Measurements from ENCODE around the gene SMYD3.

SMYD3 gene

GRCh38 chr1:246515390-246516005, 8.4 kb upstream of the SMYD3 start:
- Histone ChIP-seq H3K4me1 (ENCODE audit: insufficient read depth, insufficient read length) (no peaks in the 10 kb centered on the region), H3K4me3 (ENCODE audit: insufficient read length, low read depth) (no peak overlapping the region), H3K9me3 (ENCODE audit: insufficient read depth, low read length) (peaks cover 47% of the 10 kb centered on the region), H3K27me3 (ENCODE audit: insufficient read depth, insufficient read length) (no peaks in the 10 kb centered on the region), H3K36me3 (ENCODE audit: insufficient read depth, insufficient read length, low read length) (no peaks in the 10 kb centered on the region), H3K9ac (ENCODE audit: insufficient read length, low read depth) (no peak overlapping the region)
- TF ChIP-seq YY1 (IDR thresholded peaks at IDR 0.05; ENCODE audit: insufficient read depth, insufficient read length) (no peak), SUZ12 (IDR thresholded peaks at IDR 0.05; ENCODE audit: extremely low read depth, insufficient read depth, insufficient read length) (no peak), ZNF274 (IDR thresholded peaks at IDR 0.05; ENCODE audit: low read depth, low read length) (no peak)
- DNase-seq (ENCODE audit: low read depth, low spot score): no peak

- H3K4me3 ChIP-seq (ENCODE audit: insufficient read length, low read depth): no peak overlapping the region
- no peaks in the 10 kb centered on the region for H3K4me1 ChIP-seq (ENCODE audit: insufficient read depth, insufficient read length)
- H3K9me3 ChIP-seq (ENCODE audit: insufficient read depth, low read length): peaks cover 47% of the 10 kb centered on the region
- no peak overlapping the region for H3K9ac ChIP-seq (ENCODE audit: insufficient read length, low read depth)
- H3K36me3 ChIP-seq (ENCODE audit: insufficient read depth, insufficient read length, low read length): no peaks in the 10 kb centered on the region
- no peak for DNase-seq (ENCODE audit: low read depth, low spot score)
- TF ChIP-seq YY1 (IDR thresholded peaks at IDR 0.05; ENCODE audit: insufficient read depth, insufficient read length) (no peak), SUZ12 (IDR thresholded peaks at IDR 0.05; ENCODE audit: extremely low read depth, insufficient read depth, insufficient read length) (no peak), ZNF274 (IDR thresholded peaks at IDR 0.05; ENCODE audit: low read depth, low read length) (no peak)
- no peaks in the 10 kb centered on the region for H3K27me3 ChIP-seq (ENCODE audit: insufficient read depth, insufficient read length)
These were observed 6.7 kb upstream of the SMYD3 start for GRCh38 chr1:246513619-246514343.

- Histone ChIP-seq H3K9me3 (ENCODE audit: insufficient read depth, low read length) (peaks cover 47% of the 10 kb centered on the region), H3K27me3 (ENCODE audit: insufficient read depth, insufficient read length) (no peaks in the 10 kb centered on the region), H3K4me3 (ENCODE audit: insufficient read length, low read depth) (no peak overlapping the region), H3K4me1 (ENCODE audit: insufficient read depth, insufficient read length) (no peaks in the 10 kb centered on the region), H3K9ac (ENCODE audit: insufficient read length, low read depth) (no peak overlapping the region), H3K36me3 (ENCODE audit: insufficient read depth, insufficient read length, low read length) (no peaks in the 10 kb centered on the region)
- TF ChIP-seq YY1 (IDR thresholded peaks at IDR 0.05; ENCODE audit: insufficient read depth, insufficient read length) (no peak), SUZ12 (IDR thresholded peaks at IDR 0.05; ENCODE audit: extremely low read depth, insufficient read depth, insufficient read length) (no peak), ZNF274 (IDR thresholded peaks at IDR 0.05; ENCODE audit: low read depth, low read length) (no peak)
- DNase-seq (ENCODE audit: low read depth, low spot score): no peak
These were observed 6.0 kb upstream of the SMYD3 start for GRCh38 chr1:246513041-246513440.

- Histone ChIP-seq H3K9ac (ENCODE audit: insufficient read length, low read depth) (no peak overlapping the region), H3K9me3 (ENCODE audit: insufficient read depth, low read length) (peaks cover 47% of the 10 kb centered on the region), H3K36me3 (ENCODE audit: insufficient read depth, insufficient read length, low read length) (no peaks in the 10 kb centered on the region), H3K4me3 (ENCODE audit: insufficient read length, low read depth) (no peak overlapping the region), H3K27me3 (ENCODE audit: insufficient read depth, insufficient read length) (no peaks in the 10 kb centered on the region), H3K4me1 (ENCODE audit: insufficient read depth, insufficient read length) (no peaks in the 10 kb centered on the region)
- TF ChIP-seq SUZ12 (IDR thresholded peaks at IDR 0.05; ENCODE audit: extremely low read depth, insufficient read depth, insufficient read length) (no peak), YY1 (IDR thresholded peaks at IDR 0.05; ENCODE audit: insufficient read depth, insufficient read length) (no peak), ZNF274 (IDR thresholded peaks at IDR 0.05; ENCODE audit: low read depth, low read length) (no peak)
- no peak for DNase-seq (ENCODE audit: low read depth, low spot score)
These were observed 5.6 kb upstream of the SMYD3 start for GRCh38 chr1:246512635-246513034.

- H3K9me3 ChIP-seq (ENCODE audit: insufficient read depth, low read length): peaks cover 45% of the 10 kb centered on the region
- no peak overlapping the region for H3K9ac ChIP-seq (ENCODE audit: insufficient read length, low read depth)
- no peaks in the 10 kb centered on the region for H3K4me1 ChIP-seq (ENCODE audit: insufficient read depth, insufficient read length)
- no peaks in the 10 kb centered on the region for H3K27me3 ChIP-seq (ENCODE audit: insufficient read depth, insufficient read length)
- H3K36me3 ChIP-seq (ENCODE audit: insufficient read depth, insufficient read length, low read length): no peaks in the 10 kb centered on the region
- no peak for TF ChIP-seq ZNF274 (IDR thresholded peaks at IDR 0.05; ENCODE audit: low read depth, low read length)
- no peak for TF ChIP-seq YY1 (IDR thresholded peaks at IDR 0.05; ENCODE audit: insufficient read depth, insufficient read length)
- TF ChIP-seq SUZ12 (IDR thresholded peaks at IDR 0.05; ENCODE audit: extremely low read depth, insufficient read depth, insufficient read length): no peak
- DNase-seq (ENCODE audit: low read depth, low spot score): no peak
- no peak overlapping the region for H3K4me3 ChIP-seq (ENCODE audit: insufficient read length, low read depth)
These were observed 5.2 kb upstream of the SMYD3 start for GRCh38 chr1:246512230-246512629.

GRCh38 chr1:246511203-246511602, 4.1 kb upstream of the SMYD3 start:
- TF ChIP-seq YY1 (IDR thresholded peaks at IDR 0.05; ENCODE audit: insufficient read depth, insufficient read length) (no peak), SUZ12 (IDR thresholded peaks at IDR 0.05; ENCODE audit: extremely low read depth, insufficient read depth, insufficient read length) (no peak), ZNF274 (IDR thresholded peaks at IDR 0.05; ENCODE audit: low read depth, low read length) (no peak)
- Histone ChIP-seq H3K36me3 (ENCODE audit: insufficient read depth, insufficient read length, low read length) (no peaks in the 10 kb centered on the region), H3K4me1 (ENCODE audit: insufficient read depth, insufficient read length) (peaks cover 2% of the 10 kb centered on the region), H3K4me3 (ENCODE audit: insufficient read length, low read depth) (no peak overlapping the region), H3K9me3 (ENCODE audit: insufficient read depth, low read length) (peaks cover 35% of the 10 kb centered on the region), H3K9ac (ENCODE audit: insufficient read length, low read depth) (no peak overlapping the region), H3K27me3 (ENCODE audit: insufficient read depth, insufficient read length) (peaks cover 5% of the 10 kb centered on the region)
- DNase-seq (ENCODE audit: low read depth, low spot score): no peak
